HG03103 (cell line): ENCODE data around the gene SORCS3.

Experiments used
- ATAC-seq: cut with Tn5 transposase; IDR thresholded peaks from one replicate; pipeline ENCODE4 v1.9.1; 2021; ENCODE audit warnings: low read depth; ENCODE audit not compliant: unreplicated experiment

SORCS3 gene

GRCh38 chr10:104641187-104641936 is at the start of gene SORCS3:
Gene SORCS3, plus strand, starts transcription at chr10:104641290.
- no peak for ATAC-seq

DNA sequence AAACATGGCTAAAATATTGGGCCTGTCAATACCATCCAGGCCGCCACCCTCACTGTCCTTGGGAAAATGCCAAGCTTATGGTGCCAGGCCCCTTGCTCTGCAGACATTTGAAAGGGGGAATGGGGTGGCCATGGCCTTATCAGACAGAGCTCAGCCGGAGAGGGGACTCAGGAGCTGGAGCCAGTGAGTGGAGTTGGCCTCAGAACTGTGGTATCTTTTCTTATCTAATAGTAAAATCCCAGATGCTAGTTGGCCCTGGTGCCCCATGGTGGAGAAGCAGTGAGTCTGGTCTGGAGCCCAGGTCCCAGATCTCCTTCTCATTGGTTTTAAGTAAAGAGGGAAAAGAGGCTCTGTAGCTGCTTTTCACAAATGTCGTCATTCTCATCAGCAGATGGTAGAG is 49.6 kb upstream of the SORCS3 start:
- no peak for ATAC-seq

GRCh38 chr10:104601166-104601565 is 39.9 kb upstream of the SORCS3 start:
- no peak for ATAC-seq

GRCh38 chr10:104608091-104608828 is 32.8 kb upstream of the SORCS3 start:
- ATAC-seq: no peak

DNA sequence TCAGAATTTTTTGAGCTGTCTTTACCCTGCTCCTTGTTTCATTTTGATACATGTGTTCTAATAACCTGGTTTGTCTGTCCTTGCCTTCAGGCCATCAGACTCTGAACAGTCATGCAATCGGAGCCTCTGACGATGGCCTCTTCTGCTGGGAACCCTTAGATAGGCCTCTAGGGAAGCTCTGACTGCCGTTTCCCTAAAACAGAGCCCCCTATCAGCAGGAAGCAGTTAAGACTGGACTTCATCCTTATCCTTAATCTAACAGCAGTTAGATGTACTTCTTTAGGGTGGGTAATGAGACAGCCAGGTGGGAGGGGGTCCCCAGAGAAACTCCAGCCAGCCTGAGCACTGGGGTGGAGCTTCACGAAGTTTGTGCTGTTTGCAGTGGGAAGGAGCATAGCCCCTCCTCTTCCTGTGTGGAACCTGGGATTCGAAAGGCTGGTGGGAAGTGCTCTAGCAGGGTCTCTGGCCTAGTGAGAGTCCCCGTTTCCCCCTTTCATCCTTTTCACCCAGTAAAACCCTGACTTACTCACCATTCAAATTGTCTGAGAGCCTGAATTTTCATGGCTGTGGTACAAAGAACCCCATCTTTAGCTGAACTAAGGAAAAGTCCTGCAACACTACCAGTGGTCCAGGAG is 28.4 kb upstream of the SORCS3 start:
- ATAC-seq: no peak

DNA sequence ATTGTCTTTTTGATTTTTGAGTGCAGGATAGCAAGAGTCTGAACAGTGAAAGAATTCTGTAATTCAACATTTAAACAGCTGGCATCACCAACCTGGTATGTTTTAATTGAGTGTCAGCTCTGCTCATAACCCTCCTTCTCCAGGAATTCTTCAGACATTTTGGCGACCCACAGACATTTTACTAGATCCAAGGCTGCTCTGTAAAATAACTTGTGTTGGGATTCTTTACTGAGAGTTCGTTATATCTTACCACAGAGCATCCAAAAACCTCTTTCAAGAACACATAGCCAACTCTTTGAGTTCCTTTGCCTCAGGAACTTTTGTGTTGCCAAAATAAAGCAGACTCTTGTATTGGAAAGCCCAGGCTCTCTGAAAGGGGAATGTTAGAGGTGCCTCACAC is 27.7 kb upstream of the SORCS3 start:
- ATAC-seq: no peak

GRCh38 chr10:104614245-104614831 is 26.8 kb upstream of the SORCS3 start:
- ATAC-seq: peak; percentile 89

DNA sequence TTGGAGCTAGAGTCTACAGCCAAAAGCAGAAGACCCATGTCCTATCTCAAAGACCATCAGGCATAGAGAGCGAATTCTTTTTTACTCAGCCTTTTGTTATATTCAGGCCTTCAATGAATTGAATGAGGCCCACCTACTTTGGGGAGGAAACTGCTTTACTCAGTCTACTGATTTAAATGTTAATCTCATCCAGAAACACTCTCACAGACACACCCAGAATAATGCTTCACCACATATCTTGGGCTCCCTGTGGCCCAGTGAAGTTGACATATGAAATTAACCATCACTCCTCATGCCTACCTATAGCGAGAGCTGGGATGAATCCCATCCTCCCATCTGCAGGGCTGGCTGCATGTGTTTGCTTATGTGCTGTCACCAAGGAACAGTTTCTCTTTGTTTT is 26.0 kb upstream of the SORCS3 start:
- ATAC-seq: no peak

- no peak for ATAC-seq
These were observed 23.3 kb upstream of the SORCS3 start for GRCh38 chr10:104617831-104618230.

DNA sequence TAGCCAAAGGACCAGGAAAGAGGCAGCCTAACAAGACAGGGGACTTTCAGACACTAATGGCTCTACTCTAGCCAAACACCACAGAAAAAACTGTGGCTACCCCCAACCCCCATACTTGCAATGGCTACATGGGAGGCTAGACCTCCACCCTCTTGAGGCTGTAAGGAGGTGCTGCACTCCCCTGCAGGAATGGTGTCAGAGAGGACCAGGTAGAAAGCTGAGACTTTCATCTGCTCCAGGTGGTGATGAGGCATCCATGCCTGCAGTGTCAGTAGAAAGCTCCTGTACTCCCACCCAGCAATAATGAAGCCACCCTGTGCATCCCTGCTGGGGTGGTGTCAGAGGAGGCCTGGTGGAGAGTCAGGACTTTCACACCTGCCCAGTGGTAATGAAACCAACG is 18.9 kb upstream of the SORCS3 start:
- ATAC-seq: no peak

DNA sequence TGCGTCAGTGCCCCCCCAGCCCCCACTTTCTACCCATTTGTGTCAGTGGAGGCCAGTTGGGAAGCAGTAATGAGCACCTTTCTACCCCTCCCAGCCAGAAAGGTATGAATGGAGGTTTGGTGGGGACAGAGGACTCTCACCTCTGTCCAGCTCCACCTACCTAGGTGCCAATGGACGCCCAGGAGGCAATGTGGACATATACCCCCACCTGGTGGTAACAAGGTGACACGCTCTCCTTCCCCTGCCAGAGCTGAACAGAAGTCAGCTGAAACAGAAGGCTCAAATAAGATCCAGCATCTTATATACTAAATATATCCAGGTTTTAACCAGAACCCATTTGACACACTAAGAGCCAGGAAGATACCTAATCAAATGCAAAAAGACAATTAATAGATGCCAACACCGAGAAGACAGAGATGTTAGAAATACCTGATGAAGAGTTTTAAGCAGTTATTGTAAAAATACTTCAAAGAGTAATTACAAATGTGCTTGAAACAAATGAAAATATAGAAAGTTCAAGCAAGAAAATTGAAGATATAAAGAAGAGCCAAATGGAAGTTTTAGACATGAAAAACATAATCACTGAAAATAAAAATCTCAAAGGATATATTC is 18.4 kb upstream of the SORCS3 start:
- ATAC-seq: no peak

DNA sequence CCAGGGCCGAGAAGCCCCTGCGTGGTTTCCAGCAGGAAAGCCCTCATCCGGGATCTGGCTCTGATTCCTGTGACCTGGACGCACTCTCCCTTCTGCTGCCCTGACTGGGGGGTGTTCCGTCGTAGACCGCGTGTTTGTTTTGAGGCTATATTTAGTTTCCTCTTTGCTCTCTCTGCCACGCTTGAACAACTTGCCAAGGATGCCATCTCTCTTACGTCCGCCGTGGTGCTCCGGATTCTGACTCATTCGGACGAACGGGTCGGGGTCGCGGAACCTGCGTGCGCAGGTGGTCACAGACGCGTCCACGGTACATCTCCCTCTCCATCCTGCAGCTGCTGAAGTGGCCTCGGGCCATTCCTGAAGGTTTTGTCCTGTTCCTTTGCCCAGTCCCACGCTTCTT is 10.4 kb upstream of the SORCS3 start:
- ATAC-seq: no peak

DNA sequence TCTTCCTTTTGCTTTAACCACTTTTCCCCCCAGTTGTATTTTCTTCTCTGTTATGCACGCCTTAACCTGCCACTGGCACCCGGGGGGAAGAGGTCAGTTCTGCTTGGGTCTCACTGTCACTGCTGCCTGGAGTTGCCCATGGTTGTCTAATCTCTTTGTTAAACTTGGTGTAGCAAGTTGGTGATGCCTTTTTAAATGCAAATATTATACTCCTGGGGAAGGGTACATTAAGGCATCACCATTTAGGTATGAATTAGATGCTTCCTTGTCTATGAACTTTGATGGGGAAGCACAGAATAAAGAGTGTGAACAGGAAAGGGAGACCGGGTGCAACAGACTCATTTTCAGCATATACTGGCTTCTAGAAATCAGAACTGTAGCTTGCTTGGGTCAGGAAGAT is 9.1 kb upstream of the SORCS3 start:
- ATAC-seq: no peak

DNA sequence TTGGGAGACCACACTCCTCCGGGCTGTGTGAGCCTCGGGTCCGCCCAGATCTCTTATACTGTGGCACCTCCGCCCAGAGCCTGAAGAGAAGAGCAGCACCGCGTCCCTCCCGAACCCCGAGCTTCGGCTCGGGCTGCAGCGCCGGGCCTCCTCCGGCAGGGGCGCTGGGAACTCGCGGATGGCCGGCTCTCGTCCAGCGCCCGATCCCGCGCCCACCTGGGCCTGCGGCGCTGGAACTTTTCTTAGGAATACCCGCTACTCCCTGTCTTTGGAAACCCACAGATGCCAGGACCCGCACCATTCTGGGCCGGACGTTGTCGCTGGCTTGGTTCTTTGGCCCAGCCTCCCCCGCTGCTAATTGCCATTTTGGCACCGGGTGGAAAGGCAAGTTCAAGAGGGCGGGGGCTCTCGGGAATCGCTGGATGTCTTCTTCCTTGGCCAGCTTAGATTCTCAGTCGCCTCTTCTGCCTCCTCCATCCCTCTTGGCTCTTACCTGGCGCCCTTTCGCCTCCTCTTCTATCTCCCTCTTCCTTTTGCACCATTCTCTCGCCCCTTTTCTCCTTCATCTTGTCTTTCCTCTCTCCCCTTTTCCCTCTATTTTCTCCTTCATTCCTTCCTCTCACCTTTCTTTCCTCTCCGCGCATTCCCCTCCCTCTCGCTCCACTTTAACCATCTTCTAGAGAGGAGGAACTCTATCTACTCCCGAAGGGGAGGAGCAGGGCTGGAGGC is 2.1 kb upstream of the SORCS3 start:
- ATAC-seq: no peak

- ATAC-seq: no peak
These were observed 1.3 kb upstream of the SORCS3 start for GRCh38 chr10:104639590-104640338.

DNA sequence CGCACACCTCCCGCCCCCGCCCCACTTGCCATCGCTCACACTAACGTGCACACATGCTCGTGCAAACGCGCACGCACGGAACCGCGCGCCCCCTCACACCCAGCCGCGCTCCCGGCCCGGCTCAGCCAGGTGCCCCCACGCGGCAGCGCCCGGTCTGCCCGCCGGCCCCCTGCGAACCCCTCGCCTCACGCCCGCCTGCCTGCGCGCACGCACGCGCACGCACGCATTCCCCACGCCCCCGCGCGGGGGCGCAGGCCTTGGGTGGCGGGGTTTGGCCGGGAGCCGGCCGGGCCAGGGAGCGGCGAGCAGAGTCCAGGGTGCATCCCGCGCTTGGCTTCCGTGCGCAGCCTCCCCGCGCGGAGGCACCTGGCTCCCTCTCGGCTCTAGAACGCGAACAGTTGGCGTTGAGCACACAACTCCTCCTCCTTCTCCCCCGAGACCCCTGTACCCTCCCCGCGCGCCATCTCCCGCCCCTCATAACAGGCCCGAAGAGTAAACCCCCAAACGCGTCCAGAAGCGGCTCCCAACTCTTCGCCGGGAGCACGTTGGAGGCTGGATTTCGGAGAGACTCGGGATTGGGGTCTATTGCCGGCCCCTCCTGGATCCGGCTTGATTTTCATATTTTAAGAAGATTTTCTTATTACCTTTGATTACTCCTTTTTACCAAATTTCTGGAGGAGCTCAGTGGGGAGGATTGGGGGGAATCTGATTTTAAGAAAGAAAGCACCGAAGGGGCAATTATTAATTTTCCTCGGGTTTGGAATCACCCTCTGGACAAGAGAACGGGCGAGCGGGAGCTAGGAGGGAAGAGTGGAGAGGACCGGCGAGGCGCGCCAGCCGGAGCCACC is 527 bp upstream of the SORCS3 start:
- ATAC-seq: no peak

- ATAC-seq: no peak
These were observed 1.0 kb downstream of the SORCS3 start for GRCh38 chr10:104641937-104642657.
